ENCODE results near the gene CYP4B1.

The CYP4B1 gene

DNA sequence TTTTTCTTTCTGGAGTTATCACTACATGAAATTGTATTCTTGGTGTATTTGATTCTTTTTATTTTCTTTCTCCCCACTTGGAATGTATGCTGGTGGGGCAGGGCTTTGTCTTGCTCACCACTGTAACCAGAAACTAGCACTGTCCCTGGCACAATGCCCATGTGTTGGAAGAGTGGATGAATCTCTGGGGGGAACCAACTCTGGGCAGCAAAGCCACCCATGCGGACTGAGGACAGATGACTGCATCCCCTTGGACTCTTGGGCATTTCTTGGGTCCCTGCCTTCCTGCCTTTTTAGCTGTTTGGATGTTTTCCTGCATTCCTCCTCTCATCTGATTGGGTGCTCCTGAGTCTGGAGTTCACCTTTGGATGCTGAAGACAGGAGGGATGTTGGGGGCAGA lies 6.1 kb downstream of the CYP4B1 start:
- H3K27ac ChIP-seq = no peak overlapping the region
- TF ChIP-seq ZFX (IDR thresholded peaks at IDR 0.05) = no peak
- TF ChIP-seq, protein P1, sequence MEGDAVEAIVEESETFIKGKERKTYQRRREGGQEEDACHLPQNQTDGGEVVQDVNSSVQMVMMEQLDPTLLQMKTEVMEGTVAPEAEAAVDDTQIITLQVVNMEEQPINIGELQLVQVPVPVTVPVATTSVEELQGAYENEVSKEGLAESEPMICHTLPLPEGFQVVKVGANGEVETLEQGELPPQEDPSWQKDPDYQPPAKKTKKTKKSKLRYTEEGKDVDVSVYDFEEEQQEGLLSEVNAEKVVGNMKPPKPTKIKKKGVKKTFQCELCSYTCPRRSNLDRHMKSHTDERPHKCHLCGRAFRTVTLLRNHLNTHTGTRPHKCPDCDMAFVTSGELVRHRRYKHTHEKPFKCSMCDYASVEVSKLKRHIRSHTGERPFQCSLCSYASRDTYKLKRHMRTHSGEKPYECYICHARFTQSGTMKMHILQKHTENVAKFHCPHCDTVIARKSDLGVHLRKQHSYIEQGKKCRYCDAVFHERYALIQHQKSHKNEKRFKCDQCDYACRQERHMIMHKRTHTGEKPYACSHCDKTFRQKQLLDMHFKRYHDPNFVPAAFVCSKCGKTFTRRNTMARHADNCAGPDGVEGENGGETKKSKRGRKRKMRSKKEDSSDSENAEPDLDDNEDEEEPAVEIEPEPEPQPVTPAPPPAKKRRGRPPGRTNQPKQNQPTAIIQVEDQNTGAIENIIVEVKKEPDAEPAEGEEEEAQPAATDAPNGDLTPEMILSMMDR (conservative IDR thresholded peaks at IDR 0.05) = no peak

DNA sequence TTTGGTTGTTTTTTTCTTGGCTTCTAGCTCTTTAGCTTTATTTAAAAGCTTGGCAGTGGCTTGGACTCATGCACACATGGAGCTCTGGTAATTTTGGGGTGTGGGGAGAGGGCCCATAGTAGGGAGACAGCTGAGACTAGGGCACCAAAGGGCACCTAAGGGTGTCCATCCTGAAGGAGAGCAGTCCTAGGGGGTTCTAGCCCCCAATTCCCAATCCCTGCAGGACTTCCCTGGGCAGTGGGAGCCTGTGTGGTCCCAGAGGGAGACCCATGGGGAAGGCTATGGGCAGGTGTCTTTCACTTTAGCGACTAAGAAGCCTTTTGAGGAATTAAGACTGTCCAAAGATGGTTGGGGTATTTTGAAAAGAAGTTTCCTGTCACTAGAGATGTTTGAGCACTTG lies 6.9 kb downstream of the CYP4B1 start:
- TF ChIP-seq, protein P1 (conservative IDR thresholded peaks at IDR 0.05) = no peak
- TF ChIP-seq ZFX (IDR thresholded peaks at IDR 0.05) = no peak
- no peak overlapping the region for H3K27ac ChIP-seq

DNA sequence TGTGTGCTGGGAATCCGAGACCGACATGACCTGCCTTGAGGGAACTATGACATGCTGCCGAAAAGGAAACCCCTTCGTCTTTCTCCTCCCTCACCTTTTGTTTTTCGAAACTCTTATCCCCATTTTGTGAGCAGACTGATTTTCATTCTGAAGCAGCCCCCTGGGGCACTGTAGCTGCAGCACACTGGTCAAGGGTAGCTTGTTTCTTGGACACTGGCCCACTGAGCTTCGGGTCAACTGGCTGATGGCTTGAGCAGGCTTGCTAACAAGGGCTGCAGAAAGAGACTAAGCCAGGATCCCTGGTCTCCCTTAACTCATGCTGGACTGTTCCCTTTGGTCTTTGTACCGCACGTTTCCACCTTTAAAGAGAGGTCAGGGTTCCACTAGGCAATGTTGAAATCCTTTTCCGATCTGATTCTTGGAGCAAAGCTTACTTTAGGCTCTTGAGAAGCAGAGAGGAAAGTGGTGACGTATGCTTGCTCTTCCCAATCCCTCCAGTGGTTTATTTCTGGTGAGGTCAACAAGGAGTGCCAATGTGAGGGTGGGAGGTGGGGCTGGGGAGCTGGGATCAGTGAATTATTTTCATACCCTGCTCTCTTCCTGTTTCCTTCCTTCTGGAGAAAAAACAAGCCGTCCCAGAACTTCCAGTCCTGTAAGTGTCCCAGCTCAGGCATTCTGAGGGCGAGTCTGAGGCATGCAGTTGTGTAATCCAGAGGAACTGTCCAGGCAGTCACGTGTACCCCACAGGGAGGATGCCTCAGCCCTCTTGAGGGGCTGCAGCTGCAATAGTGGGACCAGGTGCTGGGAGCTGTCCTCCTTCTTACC lies 7.6 kb downstream of the CYP4B1 start:
- H3K27ac ChIP-seq = no peak overlapping the region
- TF ChIP-seq, protein P1 (conservative IDR thresholded peaks at IDR 0.05) = no peak
- TF ChIP-seq ZFX (IDR thresholded peaks at IDR 0.05) = no peak

DNA sequence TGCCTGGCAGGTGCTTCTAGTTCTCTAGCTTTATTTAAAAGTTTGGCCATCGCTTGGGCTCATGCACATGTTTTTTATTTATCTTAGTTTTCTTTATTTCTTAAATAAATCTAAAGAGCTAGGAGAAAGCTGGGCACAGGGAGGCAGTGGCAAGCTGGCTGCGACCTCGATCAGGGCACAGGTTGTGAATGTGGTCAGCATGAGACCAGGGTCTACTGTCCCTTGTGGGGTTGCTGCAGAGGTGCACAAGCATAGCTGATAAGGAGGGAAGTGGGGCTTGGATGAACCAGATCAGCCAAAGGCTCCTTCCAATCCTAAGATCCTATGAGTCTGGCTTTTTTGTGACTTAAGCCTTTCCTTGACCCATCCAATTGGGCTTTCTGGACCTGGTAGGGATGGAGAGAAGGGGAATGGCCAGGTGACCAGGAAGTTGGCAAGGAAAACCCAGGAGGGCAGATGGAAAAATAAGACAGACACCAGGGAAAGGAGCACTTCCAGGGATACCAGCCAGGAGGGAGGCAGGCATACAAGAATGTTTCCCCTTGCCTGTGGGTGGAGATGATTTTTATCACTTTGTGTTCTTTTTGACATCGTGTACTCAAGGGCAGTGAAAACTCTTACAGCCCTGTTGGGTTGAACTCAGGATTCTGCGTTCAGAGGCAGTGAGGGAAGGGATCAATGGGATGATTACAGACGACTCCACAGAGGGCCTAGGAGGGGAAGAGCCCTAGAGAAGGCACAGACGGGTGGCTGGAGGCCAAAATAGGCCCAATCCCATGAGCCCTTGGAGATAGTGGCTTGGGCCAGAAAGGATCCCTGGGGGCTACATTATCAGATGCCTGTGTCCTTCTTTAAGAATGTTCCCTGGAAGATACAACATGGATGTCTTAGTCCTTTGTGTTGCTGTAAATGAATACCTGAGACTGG lies 8.5 kb downstream of the CYP4B1 start:
- no peak for TF ChIP-seq ZFX (IDR thresholded peaks at IDR 0.05)
- TF ChIP-seq, protein P1 (conservative IDR thresholded peaks at IDR 0.05) = no peak
- H3K27ac ChIP-seq = no peak overlapping the region

DNA sequence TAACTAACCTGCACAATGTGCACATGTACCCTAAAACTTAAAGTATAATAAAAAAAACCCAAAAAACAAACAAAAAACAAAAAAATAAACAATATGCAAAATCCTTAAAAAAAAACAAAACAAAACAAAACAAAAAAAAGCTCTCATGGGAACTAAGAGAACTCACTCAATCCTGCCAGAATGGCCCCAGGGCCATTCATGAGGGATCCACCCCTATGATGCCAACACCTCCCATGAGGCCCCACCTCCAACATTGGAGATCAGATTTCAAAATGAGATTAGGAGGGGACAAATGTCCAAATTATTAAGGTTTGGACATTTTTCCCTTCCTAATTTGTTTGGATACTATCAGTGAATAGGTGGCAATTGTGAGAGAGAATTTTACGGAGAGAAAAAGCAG lies 10.2 kb downstream of the CYP4B1 start:
- H3K27ac ChIP-seq = no peak overlapping the region
- TF ChIP-seq ZFX (IDR thresholded peaks at IDR 0.05) = no peak
- TF ChIP-seq, protein P1 (conservative IDR thresholded peaks at IDR 0.05) = no peak

DNA sequence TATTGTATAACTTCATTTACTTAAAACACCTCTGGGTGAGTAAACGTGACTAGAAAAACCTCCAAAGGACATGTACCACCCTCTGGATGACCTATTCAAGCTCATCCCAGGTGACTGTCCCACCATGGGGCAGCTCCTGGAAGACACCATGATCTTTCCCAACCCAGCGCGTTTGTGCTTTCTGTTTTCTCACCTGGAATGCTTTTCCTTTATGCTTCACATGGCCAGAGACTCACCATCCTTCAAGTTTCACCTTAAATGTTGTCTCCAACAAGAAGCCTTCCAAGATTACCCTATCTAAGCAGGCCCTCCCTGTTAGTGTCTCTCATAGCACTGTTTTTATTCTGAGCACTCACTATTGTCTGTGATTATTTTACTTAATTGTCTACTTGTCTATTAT lies 11.1 kb downstream of the CYP4B1 start:
- TF ChIP-seq, protein P1 (conservative IDR thresholded peaks at IDR 0.05) = no peak
- TF ChIP-seq ZFX (IDR thresholded peaks at IDR 0.05) = no peak
- no peak overlapping the region for H3K27ac ChIP-seq

DNA sequence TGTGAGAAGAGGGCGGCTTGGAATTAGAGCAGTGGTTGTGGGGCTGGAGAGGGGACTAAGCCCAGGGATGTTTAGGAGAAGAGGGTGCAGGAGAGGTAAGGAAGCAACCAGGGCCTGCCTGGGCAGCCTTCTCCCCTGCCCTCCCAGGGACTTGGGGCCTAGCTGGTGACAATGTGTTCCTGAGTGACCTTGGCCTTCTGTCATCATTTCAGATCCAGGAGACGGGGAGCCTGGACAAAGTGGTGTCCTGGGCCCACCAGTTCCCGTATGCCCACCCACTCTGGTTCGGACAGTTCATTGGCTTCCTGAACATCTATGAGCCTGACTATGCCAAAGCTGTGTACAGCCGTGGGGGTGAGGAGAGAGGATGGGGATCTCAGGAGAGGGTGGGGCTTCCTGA lies 11.8 kb downstream of the CYP4B1 start:
- no peak overlapping the region for H3K27ac ChIP-seq
- TF ChIP-seq ZFX (IDR thresholded peaks at IDR 0.05) = no peak
- TF ChIP-seq, protein P1 (conservative IDR thresholded peaks at IDR 0.05) = no peak
